M059J (cell line): Measurements from ENCODE around the gene MECR. TPM values are rescaled to one million over a fixed set of nuclear protein-coding genes. Genes with fewer than 3 reads are reported as not detected.
A peak's percentile ranks its signal among the peaks of the same experiment; 100 is the strongest.

Experiments
- DNase-seq: peaks from one replicate; pipeline ENCODE4 v3.0.0-alpha.2; 2012; ENCODE audit warnings: low read depth
- total RNA-seq: library from RNA; depleted of rRNA; stranded (reverse); fragments of >200 nt; shearing (Covaris generic); gene quantifications from 2 replicates; pipeline ENCODE4 v1.2.3, GENCODE V29; 2014; rRNA removed

The MECR gene
- 13.8 and 14.3 TPM in 2 replicates for total RNA-seq

- peak; percentile 89 for DNase-seq
Measured at GRCh38 chr1:29230553-29231378, at the start of gene MECR. Gene MECR (minus strand): TSS chr1:29230934. CDS start chr1:29230906, 28 bp downstream.

GRCh38 chr1:29279951-29280391 lies 49.2 kb upstream of the MECR start:
- DNase-seq, result no peak

GRCh38 chr1:29279406-29279805 lies 48.7 kb upstream of the MECR start:
- no peak for DNase-seq

- no peak for DNase-seq
Measured at GRCh38 chr1:29278124-29278523, 47.4 kb upstream of the MECR start.

GRCh38 chr1:29275435-29275834 lies 44.7 kb upstream of the MECR start:
- DNase-seq, result no peak

GRCh38 chr1:29272147-29272907 lies 41.6 kb upstream of the MECR start:
- no peak for DNase-seq

GRCh38 chr1:29271724-29272123 lies 41.0 kb upstream of the MECR start:
- peak; percentile 72 for DNase-seq

GRCh38 chr1:29270929-29271521 lies 40.3 kb upstream of the MECR start:
- DNase-seq, result no peak

- DNase-seq, result no peak
Measured at GRCh38 chr1:29269382-29269781, 38.6 kb upstream of the MECR start.

GRCh38 chr1:29267321-29268070 lies 36.8 kb upstream of the MECR start:
- no peak for DNase-seq

GRCh38 chr1:29266912-29267311 lies 36.2 kb upstream of the MECR start:
- no peak for DNase-seq

GRCh38 chr1:29264773-29265389 lies 34.1 kb upstream of the MECR start:
- DNase-seq, result peak; percentile 57

- no peak for DNase-seq
Measured at GRCh38 chr1:29260531-29260930, 29.8 kb upstream of the MECR start.

- peak; percentile 40 for DNase-seq
Measured at GRCh38 chr1:29259802-29260441, 29.2 kb upstream of the MECR start.

- DNase-seq, result no peak
Measured at GRCh38 chr1:29258976-29259801, 28.5 kb upstream of the MECR start.

GRCh38 chr1:29258189-29258975 lies 27.6 kb upstream of the MECR start:
- DNase-seq, result peak; percentile 38

- peak; percentile 68 for DNase-seq
Measured at GRCh38 chr1:29256979-29257804, 26.5 kb upstream of the MECR start.

- DNase-seq, result no peak
Measured at GRCh38 chr1:29256394-29256793, 25.7 kb upstream of the MECR start.
